Astrocyte (in vitro differentiated cells and primary cell): Measurements from ENCODE around the gene ELMO1. TPM values are rescaled to one million over a fixed set of nuclear protein-coding genes. Genes with fewer than 3 reads are reported as not detected.

Experiments used
- DNase-seq: peaks from one replicate; pipeline ENCODE4 v3.0.0-alpha.2; 2010; ENCODE audit warnings: low read depth
- FAIRE-seq: peaks from 2 replicates; lab custom pipeline; 2011; peaks lifted over from hg19 to GRCh38; lab: Jason Lieb, UNC
- H2AFZ ChIP-seq: 2 replicates; pipeline ENCODE4 v1.6.0; 2012; ENCODE audit warnings: low read depth, low read length, inconsistent platforms
- H3K27ac ChIP-seq: 2 replicates; pipeline ENCODE4 v1.5.1; 2011; ENCODE audit warnings: low read depth, low read length, inconsistent platforms
- H3K27me3 ChIP-seq: 2 replicates; pipeline ENCODE4 v1.6.0; 2011; ENCODE audit warnings: low read length, inconsistent platforms; ENCODE audit not compliant: insufficient read depth
- H3K36me3 ChIP-seq: 2 replicates; pipeline ENCODE4 v1.5.1; 2011; ENCODE audit warnings: low read length, inconsistent platforms; ENCODE audit not compliant: insufficient read depth
- H3K4me1 ChIP-seq: 2 replicates; pipeline ENCODE4 v1.5.1; 2011; ENCODE audit warnings: low read length, inconsistent platforms; ENCODE audit not compliant: insufficient read depth
- H3K4me2 ChIP-seq: 2 replicates; pipeline ENCODE4 v1.6.0; 2012; ENCODE audit warnings: low read length, inconsistent platforms
- H3K4me3 ChIP-seq: 2 replicates; pipeline ENCODE4 v1.5.1; 2011; ENCODE audit warnings: low read depth, mild to moderate bottlenecking, low read length, inconsistent platforms; ENCODE audit not compliant: insufficient read depth
- H3K79me2 ChIP-seq: 2 replicates; pipeline ENCODE4 v1.6.0; 2012; ENCODE audit warnings: mild to moderate bottlenecking, low read length, inconsistent platforms; ENCODE audit not compliant: insufficient read depth
- H3K9ac ChIP-seq: 2 replicates; pipeline ENCODE4 v1.6.0; 2012; ENCODE audit warnings: mild to moderate bottlenecking, low read length, inconsistent platforms
- H3K9me3 ChIP-seq: 2 replicates; pipeline ENCODE4 v1.5.1; 2012; ENCODE audit warnings: low read depth, mild to moderate bottlenecking, low read length, inconsistent platforms; ENCODE audit not compliant: insufficient read depth
- H4K20me1 ChIP-seq: 2 replicates; pipeline ENCODE4 v1.6.0; 2012; ENCODE audit warnings: low read length, inconsistent platforms; ENCODE audit not compliant: insufficient read depth
- H3K27ac Mint-ChIP-seq: one replicate; pipeline ENCODE4 v1.8.0; 2021; ENCODE audit warnings: mild to moderate bottlenecking, mixed read lengths; ENCODE audit not compliant: unreplicated experiment
- H3K27me3 Mint-ChIP-seq: one replicate; pipeline ENCODE4 v1.8.0; 2021; ENCODE audit warnings: low read depth, mixed read lengths; ENCODE audit not compliant: unreplicated experiment
- H3K36me3 Mint-ChIP-seq: one replicate; pipeline ENCODE4 v1.8.0; 2021; ENCODE audit warnings: low read depth, mixed read lengths; ENCODE audit not compliant: unreplicated experiment
- H3K4me1 Mint-ChIP-seq: one replicate; pipeline ENCODE4 v1.8.0; 2021; ENCODE audit warnings: low read depth, mixed read lengths; ENCODE audit not compliant: unreplicated experiment
- H3K4me3 Mint-ChIP-seq: one replicate; pipeline ENCODE4 v1.8.0; 2021; ENCODE audit warnings: mild to moderate bottlenecking, moderate library complexity, mixed read lengths; ENCODE audit not compliant: unreplicated experiment
- H3K9me3 Mint-ChIP-seq: one replicate; pipeline ENCODE4 v1.8.0; 2021; ENCODE audit warnings: mild to moderate bottlenecking, mixed read lengths; ENCODE audit not compliant: unreplicated experiment
- CTCF ChIP-seq: IDR thresholded peaks from 2 replicates; pipeline ENCODE4 v1.5.1; 2011; ENCODE audit warnings: low read depth, mild to moderate bottlenecking, inconsistent platforms, low read length, moderate library complexity; ENCODE audit not compliant: insufficient read depth
- EZH2 ChIP-seq: IDR thresholded peaks from 2 replicates; pipeline ENCODE4 v1.6.1; 2012; ENCODE audit warnings: mild to moderate bottlenecking, low read length, inconsistent platforms; ENCODE audit not compliant: insufficient read depth
- total RNA-seq: library from RNA; stranded (reverse); gene quantifications from 2 replicates; pipeline ENCODE4 v1.2.1, GENCODE V29; 2021

Gene ELMO1
- total RNA-seq, 1 donor from 2014 or later: 20.4 TPM

- DNase-seq (peak; percentile 31), FAIRE-seq (no peak)
- no peaks in the 10 kb centered on the region for H3K27me3 Mint-ChIP-seq
- peaks cover 2% of the 10 kb centered on the region for H3K36me3 Mint-ChIP-seq
- Histone ChIP-seq H3K4me1 (peaks cover 12% of the 10 kb centered on the region), H3K79me2 (no peaks in the 10 kb centered on the region), H3K4me2 (no peak overlapping the region), H2AFZ (no peak overlapping the region), H3K36me3 (no peaks in the 10 kb centered on the region), H3K27ac (no peak overlapping the region), H3K9me3 (no peaks in the 10 kb centered on the region), H4K20me1 (no peaks in the 10 kb centered on the region), H3K27me3 (no peaks in the 10 kb centered on the region), H3K9ac (no peak overlapping the region), H3K4me3 (no peak overlapping the region)
- peaks cover 25% of the 10 kb centered on the region for H3K4me1 Mint-ChIP-seq
- no peak overlapping the region for H3K4me3 Mint-ChIP-seq
- peaks cover 1% of the 10 kb centered on the region for H3K9me3 Mint-ChIP-seq
- H3K27ac Mint-ChIP-seq: no peak overlapping the region
- no peak for TF ChIP-seq EZH2
- TF ChIP-seq CTCF: no peak
These were observed 487.6 kb downstream of the ELMO1 start for GRCh38 chr7:36961097-36961496.

- no peaks in the 10 kb centered on the region for H3K36me3 ChIP-seq
- Mint-ChIP-seq H3K4me1 (peaks cover 24% of the 10 kb centered on the region), H3K36me3 (peaks cover 2% of the 10 kb centered on the region), H3K9me3 (peaks cover 1% of the 10 kb centered on the region), H3K4me3 (no peak overlapping the region), H3K27ac (no peak overlapping the region), H3K27me3 (no peaks in the 10 kb centered on the region)
- no peak overlapping the region for H3K4me3 ChIP-seq
- H3K9ac ChIP-seq: no peak overlapping the region
- no peaks in the 10 kb centered on the region for H4K20me1 ChIP-seq
- FAIRE-seq (no peak), DNase-seq (no peak)
- H3K4me2 ChIP-seq: no peak overlapping the region
- no peaks in the 10 kb centered on the region for H3K27me3 ChIP-seq
- no peaks in the 10 kb centered on the region for H3K79me2 ChIP-seq
- peaks cover 12% of the 10 kb centered on the region for H3K4me1 ChIP-seq
- TF ChIP-seq CTCF (no peak), EZH2 (no peak)
- H2AFZ ChIP-seq: no peak overlapping the region
- H3K9me3 ChIP-seq: no peaks in the 10 kb centered on the region
- H3K27ac ChIP-seq: no peak overlapping the region
These were observed 488.6 kb downstream of the ELMO1 start for GRCh38 chr7:36960105-36960504.

GRCh38 chr7:36958111-36958733 lies 490.4 kb downstream of the ELMO1 start:
- Histone ChIP-seq H3K27ac (no peak overlapping the region), H3K4me3 (no peak overlapping the region), H2AFZ (no peak overlapping the region), H4K20me1 (no peaks in the 10 kb centered on the region), H3K36me3 (no peaks in the 10 kb centered on the region), H3K79me2 (no peaks in the 10 kb centered on the region), H3K9me3 (no peaks in the 10 kb centered on the region), H3K4me1 (peaks cover 12% of the 10 kb centered on the region), H3K27me3 (no peaks in the 10 kb centered on the region), H3K9ac (no peak overlapping the region), H3K4me2 (no peak overlapping the region)
- DNase-seq (peak; percentile 14), FAIRE-seq (no peak)
- Mint-ChIP-seq H3K4me3 (no peak overlapping the region), H3K9me3 (peaks cover 1% of the 10 kb centered on the region), H3K36me3 (no peaks in the 10 kb centered on the region), H3K4me1 (peaks cover 21% of the 10 kb centered on the region), H3K27ac (no peak overlapping the region), H3K27me3 (no peaks in the 10 kb centered on the region)
- TF ChIP-seq EZH2: no peak
- TF ChIP-seq CTCF: no peak
